Epithelial cell of prostate (primary cell): ENCODE data around the gene AGAP2.

Experiments used
- DNase-seq: peaks from one replicate; pipeline ENCODE4 v3.0.0-alpha.2; 2011; ENCODE audit warnings: low read depth, low spot score
- H3K27ac ChIP-seq: fragments of 450-650 bp; 2 replicates; pipeline ENCODE4 v1.5.1; 2017; ENCODE audit warnings: mild to moderate bottlenecking

The AGAP2 gene

DNA sequence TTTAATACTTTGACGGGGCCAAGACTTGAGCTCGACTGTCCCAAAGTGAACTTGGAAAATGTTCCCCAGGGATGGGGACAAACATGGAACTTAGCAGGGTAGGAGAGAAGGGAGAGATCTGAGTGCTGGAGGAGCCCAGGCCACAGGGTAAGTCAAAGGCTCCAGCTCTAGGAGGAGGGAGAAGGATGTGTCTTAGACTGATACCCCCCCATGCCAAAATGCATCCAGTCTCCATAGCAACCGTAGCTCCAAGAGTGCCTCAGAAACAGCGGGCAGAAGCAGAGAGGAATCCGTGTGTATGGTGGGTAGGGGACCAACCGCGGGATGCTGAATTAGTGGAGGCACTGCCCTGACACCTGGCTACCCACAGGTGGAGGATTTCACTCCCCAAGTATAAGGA is 845 bp upstream of the AGAP2 start:
- DNase-seq = no peak
- no peak overlapping the region for H3K27ac ChIP-seq

DNA sequence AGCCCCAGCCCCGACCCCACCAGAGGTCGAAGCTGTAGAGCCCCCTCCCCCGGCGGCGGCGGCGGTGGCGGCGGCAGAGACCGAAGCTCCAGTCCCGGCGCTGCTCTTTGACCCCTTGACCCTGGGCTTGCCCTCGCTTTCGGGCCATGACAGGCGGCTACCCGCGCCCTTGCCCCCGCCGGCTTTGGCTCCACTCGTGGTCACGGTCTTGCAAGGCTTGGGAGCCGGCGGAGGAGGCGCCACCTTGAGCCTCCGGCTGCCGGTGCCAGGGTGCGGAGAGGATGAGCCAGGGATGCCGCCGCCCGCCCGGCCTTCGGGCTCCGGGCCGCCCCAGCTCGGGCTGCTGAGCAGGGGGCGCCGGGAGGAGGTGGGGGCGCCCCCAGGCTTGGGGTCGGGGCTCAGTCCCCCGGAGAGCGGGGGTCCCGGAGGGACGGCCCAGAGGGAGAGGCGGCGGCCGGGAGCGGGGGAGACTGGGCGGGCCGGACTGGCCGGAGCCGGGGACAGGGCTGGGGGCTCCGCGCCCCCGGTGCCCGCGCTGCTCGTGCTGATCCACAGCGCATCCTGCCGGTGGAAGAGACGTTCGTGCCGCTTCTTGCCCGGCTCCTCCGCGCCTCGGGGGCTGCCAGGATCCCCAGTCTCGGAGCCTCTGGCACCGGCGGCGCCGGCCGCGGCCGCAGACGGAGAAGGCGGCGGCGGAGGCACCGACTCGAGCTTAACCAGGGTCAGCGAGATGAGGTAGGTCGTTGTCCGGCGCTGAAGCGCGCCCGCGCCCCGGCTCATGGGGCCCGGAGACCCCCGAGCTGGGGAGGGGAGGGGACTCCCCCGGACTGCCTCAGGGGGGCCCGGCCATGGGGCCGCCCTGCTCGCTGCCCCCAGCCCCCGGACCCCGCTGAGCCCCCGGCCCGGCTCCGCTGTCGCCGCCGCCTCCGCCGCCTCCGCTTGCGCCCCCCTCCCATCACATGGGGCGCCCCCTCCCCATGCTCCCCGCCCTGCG is 778 bp downstream of the AGAP2 start:
- H3K27ac ChIP-seq = no peak overlapping the region

DNA sequence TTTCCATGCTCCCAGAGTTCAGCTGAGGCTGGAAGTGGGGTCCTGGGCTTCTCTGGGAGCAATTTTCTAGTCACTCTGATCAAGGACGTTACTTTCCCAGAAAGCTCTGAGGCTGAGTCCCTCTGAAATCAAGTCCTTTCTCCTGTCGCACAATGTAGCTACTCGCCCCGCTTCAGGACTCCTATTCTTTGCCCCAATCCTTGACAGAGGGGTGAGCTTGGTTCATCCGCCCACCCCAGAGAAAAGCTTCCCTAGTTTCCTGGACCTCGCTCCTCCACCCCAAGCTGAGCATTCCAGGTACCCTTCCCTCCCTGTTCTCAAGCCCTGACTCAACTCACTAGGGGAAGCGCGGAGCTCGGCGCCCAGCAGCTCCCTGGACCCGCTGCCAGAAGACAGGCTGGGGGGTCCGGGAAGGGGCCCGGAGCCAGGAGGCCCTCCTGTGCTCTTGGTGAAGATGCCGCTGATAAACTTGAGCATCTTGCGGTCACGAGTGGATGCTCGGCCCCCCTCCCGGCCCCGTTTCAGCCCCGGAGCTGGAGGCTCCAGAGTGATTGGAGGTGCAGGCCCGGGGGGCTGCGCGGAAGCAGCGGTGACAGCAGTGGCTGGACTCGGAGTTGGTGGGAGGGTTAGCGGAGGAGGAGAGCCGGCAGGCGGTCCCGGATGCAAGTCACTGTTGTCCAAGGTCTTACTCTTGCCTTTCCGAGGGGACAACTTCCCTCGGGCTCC is 1.6 kb downstream of the AGAP2 start:
- no peak overlapping the region for H3K27ac ChIP-seq
- no peak for DNase-seq

More for the DNA sequence above, 778 bp downstream of the AGAP2 start:
- no peak for DNase-seq

DNA sequence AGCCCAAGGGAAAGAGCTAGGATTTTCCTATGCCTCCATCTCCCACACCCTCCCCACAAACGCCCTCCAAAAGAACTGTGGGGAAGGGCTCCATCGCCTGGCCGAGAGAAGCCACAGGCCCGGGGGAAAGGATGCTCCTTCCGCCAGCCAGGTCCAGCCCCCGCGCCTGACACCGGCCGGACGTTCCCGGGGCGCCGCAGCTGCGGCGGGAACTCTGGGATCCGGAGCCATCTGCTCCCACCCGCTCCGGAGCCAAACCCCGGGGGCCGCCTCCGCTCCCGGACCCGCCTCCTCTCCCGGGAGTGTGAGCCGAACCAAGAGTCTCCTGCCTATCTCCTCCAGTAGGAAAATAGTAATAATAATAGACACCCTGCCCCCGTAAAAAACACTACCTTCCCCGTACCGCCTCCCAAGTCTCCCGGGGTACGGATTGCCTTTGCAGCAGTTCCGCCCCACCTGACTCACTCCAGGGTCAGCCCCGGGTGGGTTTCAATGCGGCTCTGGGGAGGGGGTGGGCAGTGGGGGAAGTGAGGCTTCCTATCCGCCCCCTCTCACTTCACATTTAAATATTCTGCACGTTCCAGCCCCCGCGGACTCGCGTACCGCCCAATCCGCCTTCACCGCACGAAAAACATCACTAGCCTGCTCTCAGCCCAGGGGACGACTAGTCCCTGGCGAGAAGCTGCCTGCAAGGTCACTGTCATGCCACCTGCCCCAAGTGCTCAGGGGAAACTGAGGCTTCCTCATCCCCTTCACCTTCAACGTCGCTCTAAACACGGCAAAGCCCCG is 2.4 kb downstream of the AGAP2 start:
- no peak overlapping the region for H3K27ac ChIP-seq
- DNase-seq = no peak

DNA sequence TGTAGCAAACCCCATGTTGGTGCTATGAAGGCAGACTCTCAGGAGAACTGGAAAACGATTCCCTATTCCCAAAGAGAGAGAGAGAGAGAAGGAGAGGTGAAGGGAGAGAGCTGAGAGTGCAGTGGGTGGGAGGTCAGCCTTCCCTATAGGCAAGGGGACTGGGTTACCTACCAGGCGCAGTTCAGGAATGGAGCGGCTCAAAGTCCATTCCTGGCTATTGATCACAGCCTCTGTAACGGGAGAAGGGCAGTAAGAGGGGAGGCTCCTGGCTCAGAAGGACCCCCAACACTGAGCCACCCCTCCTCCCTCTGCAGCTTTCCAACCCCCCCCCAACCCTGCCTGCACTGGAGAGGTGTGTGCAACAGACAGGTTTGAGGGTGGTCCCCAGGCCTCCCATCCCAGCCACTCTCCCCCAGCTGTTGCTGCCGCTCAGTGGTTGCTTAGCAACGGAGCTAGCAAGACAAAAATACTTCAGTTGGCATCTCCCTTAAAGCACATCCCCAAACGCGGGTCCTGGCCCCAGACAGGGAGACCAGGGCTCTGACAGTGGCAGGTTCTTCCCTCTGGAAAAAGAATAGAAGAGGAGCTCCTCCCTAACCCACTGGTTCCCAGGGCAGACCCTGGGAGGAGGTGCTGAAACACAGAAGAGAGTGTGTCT is 3.2 kb downstream of the AGAP2 start:
- no peak overlapping the region for H3K27ac ChIP-seq
- no peak for DNase-seq

DNA sequence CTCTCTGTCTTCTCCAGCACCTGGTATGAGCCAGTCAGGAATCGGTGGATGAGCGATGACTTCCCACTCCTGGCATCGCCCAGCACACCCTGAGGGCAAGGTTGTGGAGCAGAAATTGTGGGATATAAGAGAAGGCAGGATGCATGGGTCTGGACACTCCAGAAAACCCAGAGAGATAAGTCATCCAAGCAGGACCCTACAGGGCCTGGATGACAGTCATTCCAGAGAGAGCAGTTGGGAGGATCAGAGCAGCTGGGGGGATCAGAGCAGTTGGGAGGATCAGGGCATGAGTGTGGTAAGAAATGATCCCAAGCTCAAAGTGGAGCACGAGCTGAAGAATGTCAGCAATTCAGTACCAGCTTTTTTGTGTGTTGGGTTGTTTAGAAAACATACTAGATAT is 4.0 kb downstream of the AGAP2 start:
- no peak overlapping the region for H3K27ac ChIP-seq
- DNase-seq = no peak

DNA sequence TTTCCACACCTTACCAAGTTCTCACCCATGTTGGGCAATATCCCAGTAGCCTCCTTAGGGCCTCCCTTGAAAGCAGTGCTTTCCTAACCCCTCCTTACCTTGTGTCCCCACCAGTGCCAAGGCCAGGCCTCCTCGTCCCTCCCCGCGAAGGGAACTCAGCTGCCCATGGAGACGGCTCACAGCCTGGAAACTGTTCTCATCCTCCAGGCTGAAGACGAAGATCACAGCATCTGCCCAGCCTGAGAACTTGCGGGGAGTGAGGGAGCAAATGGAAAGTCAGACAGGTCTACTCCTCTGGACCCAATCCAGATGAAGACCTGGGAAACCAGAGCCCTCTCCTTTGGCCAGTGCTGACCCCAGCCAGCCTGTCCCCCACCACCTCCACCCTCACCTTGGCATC is 4.6 kb downstream of the AGAP2 start:
- no peak overlapping the region for H3K27ac ChIP-seq
- DNase-seq = no peak

DNA sequence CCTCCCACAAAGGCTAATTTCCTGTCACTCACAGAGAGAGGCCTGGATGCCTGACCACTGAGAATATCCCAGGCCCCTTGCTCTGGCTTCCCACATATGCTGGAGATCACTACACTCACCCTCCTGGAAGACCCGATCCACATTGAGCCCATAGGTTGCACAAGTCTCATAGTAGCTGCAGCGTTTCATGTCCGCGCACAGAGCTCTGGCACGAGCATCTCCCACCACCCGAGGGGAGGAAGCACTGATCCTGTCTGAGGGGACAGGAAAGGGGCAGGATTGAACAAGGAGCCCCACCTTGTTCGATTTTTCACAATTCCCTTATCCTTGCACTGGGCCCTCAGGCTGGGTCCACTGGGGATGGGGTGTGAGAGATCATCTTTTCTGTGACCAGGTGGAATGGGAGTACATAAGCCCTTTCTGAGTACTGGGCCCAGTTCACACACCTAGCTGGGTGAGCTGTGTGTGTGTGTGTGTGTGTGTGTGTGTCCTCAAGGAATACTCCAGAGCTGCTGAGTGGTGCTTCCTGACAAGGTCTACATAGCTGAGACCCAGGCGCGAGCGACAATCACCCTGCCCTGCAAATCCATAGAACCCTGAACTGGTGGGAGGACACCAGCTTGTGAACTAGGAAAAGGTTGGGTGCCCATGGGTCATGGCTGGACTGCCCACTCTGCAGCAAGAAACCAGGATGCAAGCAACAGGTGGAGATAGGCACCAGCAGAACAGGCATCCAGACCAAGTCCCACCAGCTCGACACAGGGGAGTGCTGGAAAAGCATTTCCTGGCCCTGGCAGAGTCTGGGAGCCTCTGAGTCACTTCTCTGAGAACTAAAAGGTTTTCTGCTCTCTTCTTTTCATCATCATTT is 5.6 kb downstream of the AGAP2 start:
- no peak overlapping the region for H3K27ac ChIP-seq
- DNase-seq = no peak

DNA sequence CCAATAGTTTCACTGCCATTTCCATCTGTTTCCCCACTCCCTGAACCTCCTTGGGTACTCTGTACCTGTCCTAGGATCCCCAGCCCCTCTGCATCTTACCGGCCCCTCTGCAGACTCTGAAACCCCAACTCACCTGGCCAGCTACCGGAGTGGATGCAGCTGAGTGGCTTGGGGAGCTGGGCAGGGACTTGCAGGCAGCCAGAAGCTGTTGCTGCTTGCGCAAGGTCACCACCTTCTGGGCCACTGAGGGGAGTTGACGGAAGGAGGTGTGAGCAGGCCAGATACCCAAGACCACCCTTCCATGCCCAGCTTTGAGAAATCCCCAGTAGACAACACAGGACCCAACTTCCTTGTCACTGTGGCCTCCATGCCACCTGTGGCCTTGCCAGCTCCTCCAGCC is 6.3 kb downstream of the AGAP2 start:
- no peak overlapping the region for H3K27ac ChIP-seq
- no peak for DNase-seq

DNA sequence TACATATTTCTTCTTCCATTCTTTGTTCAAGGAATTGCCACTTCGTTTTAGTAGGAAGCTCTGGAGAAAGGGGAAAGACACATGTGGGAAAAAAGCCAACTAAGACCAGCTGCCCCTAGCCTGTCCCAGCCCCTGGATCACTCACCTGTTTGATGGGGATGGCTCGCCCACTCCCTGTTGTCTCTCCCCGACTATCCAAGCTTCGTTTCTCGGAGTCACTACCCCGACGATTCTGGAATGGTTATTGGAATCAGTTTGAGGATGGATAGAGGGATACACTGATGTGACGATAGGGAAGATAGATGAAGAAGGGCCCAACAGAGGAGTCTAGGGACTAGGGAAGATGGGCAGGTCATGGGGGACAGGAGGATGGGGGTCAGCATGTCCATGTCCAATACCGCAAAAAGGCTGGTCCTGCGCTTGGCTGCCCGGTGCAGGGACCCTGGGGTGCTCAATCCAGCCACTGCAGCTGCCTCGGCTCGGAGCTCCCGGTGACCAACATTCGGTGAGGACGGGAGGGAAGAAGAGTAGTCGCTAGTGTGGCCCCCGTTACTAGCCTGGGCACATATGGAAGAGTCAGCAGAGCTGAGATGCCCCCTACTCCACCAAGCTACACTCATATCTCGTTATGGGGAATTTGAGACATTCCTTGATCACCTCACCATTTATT is 7.0 kb downstream of the AGAP2 start:
- H3K27ac ChIP-seq = no peak overlapping the region
- no peak for DNase-seq

DNA sequence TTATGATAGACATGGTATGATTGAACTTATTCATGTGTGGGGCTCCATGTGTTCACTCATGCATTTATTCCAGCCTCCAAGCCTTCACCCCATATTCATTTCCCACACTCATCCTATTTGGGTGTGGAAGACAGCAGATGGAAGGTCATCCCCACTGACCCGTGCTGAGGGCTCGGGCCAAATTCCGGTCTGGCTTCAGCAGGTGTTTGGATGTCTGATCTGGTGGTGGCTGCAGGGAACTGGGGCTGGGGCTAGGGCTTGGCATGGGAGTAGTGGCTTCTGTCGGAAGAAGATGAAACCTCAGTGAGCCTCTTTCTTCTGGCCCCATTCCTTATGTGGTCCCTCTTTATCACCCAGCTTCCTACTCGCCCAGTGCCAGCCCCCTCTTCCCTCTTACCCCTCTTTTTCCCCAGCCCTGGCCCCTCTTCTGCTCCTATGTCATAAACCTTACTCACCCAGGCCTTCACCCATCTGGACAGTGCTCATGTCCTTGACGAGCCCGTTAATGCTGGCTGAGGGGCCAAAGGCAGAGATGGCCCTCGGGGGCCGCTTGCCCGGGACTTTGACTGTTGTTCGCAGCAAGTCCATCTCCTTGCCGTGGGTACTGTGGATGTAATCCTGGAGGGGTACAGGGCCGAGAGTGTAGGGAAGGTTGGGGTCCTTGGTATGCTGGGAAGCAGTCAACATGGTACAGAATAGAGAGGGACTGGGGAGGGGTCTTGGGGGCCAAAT is 8.0 kb downstream of the AGAP2 start:
- no peak for DNase-seq

DNA sequence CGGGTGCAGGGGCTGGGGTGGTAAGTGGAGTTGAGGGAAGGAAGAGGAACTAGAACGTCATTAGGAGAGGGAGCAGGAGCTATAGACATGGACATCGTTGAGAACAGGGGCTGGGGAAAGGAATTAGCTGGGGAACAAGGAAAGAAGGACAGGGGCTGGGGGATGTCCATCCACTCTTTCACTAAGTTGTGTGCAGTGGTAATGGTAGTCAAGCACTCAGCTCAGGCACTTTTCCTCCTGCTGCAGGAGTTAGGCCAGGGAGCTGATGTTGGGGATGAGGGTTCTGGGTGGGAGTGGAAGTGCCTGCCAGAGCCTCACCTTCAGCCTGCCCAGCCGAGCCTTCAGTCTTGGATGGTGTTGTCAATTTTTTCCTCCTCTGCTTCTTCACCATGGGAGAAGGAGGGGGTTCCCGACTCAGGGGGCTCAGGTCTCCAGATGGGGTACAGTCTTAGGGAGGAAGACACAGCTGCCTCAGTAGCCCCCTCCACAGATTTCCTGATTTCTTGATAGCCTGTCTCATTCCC is 9.2 kb downstream of the AGAP2 start:
- DNase-seq = no peak
- H3K27ac ChIP-seq = no peak overlapping the region

More for the DNA sequence above, 8.0 kb downstream of the AGAP2 start:
- no peak overlapping the region for H3K27ac ChIP-seq

DNA sequence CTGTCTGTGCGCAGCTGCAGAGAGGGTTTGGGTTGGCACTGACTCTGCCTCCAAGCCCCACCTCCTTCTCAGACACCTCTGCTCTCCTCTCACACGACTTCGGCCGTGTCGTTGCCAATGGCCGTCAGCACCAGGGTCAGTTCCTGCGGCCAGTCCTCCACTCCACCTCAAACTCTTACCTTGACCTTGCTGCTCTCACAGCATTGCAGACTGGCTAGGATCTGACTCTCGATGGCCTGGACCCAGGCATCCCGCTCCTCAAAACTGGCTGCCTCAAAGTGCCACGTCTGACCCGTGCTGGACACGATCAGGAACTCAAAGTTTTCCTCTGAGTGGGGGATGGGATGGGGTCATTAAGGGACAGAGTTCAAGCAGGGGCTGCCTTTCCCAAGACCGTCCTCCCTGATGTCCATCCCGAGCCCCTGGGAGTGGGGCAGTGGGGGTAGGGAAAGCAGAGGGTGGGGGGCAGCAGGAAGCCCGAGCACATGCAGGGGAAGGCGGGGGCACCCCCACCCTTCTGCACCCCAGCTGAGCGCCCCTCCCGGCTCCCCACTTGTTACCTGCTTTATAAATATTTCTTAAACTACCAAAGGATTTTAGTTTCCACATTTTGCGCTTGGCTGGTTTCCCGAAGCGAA is 10.7 kb downstream of the AGAP2 start:
- H3K27ac ChIP-seq = no peak overlapping the region

DNA sequence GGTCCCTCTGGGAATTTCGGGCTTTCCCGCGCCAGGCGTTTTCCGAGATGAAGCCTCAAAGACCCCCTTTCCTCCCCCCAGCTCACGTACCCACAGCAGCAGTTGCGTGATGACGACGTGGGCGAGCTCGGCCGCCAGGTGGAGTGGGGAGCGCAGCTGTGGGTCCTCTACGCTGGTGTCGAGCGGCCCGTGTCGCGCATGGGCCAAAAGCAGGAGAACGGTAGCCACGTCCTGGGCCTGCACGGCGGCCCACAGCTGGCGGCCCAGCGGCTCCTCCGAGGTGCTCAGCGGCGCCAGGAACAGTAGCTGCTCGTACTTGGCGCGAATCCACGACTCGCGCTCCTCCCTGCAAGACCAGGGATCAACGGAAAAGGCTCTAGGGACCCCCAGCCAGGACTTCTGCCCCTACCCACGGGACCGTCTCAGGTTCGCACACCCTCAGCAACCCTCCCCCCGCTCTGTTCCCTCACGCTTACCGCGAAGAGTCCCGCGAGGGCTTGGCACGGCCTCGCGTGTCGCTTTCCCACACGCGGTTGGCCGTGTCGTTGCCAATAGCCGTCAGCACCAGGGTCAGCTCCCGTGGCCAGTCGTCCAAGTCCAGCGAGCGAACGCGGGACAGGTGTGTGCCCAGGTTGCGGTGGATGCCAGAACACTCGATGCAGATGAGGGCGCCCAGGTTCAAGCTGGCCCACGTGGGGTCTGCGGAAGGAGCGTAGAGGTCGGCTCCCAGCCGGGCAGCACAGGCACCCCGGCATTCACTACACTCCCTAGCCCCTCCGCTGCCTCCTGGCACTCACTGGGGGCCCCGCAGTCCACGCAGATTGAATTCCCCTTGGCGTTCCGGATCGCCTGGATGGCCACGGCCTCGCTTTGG is 11.4 kb downstream of the AGAP2 start:
- no peak for DNase-seq
- H3K27ac ChIP-seq = peak overlapping the region; percentile 27

More for the DNA sequence above, 10.7 kb downstream of the AGAP2 start:
- no peak for DNase-seq

DNA sequence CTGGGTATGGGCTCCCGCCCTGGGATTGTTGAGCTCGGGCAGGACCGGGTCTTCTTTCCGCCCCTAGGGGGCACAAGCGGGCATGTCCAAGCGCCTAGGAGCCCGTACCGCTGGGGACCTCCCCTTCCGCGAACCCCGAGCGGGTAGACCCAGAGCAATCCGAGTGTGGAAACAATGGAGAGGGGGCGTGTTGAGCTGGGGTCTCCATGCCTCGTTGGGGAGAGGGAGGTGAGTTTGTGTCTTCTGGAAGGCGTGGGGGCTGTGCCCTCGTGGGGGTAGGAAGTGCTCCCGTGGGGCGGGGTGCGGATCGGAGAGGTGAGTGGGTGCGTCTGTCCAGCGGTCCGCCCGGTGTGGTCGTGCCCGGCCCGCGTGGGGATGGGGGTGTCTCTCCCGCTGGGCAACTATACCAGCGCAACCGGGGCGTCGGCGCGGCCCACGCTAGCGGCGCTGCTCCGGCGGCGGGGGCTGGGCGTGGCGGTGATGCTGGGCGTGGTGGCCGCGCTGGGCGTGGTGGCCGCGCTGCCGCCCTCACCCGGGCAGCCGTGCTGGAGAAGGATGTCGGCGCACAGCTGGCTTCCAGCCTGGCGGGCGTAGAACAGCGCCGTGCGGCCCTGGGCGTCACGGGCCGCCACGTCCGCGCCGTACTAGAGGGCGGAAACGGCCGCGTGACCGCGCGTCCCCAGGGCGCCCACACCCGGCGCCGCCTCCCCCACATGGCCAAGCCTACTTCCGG is 12.2 kb downstream of the AGAP2 start:
- H3K27ac ChIP-seq = peak overlapping the region; percentile 27
- DNase-seq = no peak

DNA sequence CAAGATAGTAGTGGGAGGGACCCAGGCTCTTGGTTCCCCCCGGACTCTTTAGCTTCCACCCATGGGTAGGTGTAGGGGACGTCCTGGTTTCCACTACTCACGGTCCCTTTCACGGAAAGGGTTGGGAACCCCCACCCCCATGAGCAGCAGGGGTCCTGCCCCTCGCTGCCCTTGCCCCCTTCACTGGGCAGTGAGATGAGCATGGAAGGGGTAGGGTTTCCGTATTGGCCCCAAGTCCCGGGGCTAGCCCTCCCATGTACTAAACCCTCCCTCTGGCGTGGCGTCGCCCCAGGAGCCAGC is 12.7 kb downstream of the AGAP2 start:
- no peak overlapping the region for H3K27ac ChIP-seq
- DNase-seq = no peak
